HepG2 (cell line): ENCODE measurements around the gene UBXN1. TPM values are rescaled to one million over a fixed set of nuclear protein-coding genes. Genes with fewer than 3 reads are reported as not detected.

Experiments
- BRCA1 ChIP-seq: sonication (generic); formaldehyde crosslinking; IDR thresholded peaks from 2 replicates; pipeline ENCODE4 v1.4.0; 2020; ENCODE audit warnings: missing genetic modification reagents
- ELF1 ChIP-seq: sonication (generic); formaldehyde crosslinking; IDR thresholded peaks from 2 replicates; pipeline ENCODE4 v1.4.0; 2020; ENCODE audit warnings: missing genetic modification reagents
- HOXA5 ChIP-seq: sonication (generic); formaldehyde crosslinking; IDR thresholded peaks from 2 replicates; pipeline ENCODE4 v1.4.0; 2020; ENCODE audit warnings: missing genetic modification reagents
- HOXD1 ChIP-seq: sonication (generic); formaldehyde crosslinking; IDR thresholded peaks from 2 replicates; pipeline ENCODE4 v1.5.0; 2020; ENCODE audit warnings: missing genetic modification reagents
- IRF2 ChIP-seq: IDR thresholded peaks from 2 replicates; pipeline ENCODE4 v1.6.1; 2018; ENCODE audit warnings: missing genetic modification reagents, missing compliant biosample characterization
- MIXL1 ChIP-seq: IDR thresholded peaks from 2 replicates; pipeline ENCODE4 v1.6.1; 2016
- NR2C2 ChIP-seq: sonication (generic); formaldehyde crosslinking; IDR thresholded peaks from 2 replicates; pipeline ENCODE4 v1.4.0; 2020; ENCODE audit warnings: missing genetic modification reagents, mild to moderate bottlenecking, moderate library complexity, borderline replicate concordance
- RXRA ChIP-seq: sonication (generic); formaldehyde crosslinking; IDR thresholded peaks from 2 replicates; pipeline ENCODE4 v1.5.1; 2020; ENCODE audit warnings: missing genetic modification reagents
- THYN1 ChIP-seq: sonication (generic); formaldehyde crosslinking; IDR thresholded peaks from 2 replicates; pipeline ENCODE4 v1.8.1; 2023; ENCODE audit warnings: low read depth, mild to moderate bottlenecking, moderate library complexity, missing genetic modification reagents, borderline replicate concordance
- WIZ ChIP-seq: sonication (generic); formaldehyde crosslinking; IDR thresholded peaks from 2 replicates; pipeline ENCODE4 v1.5.1; 2020; ENCODE audit warnings: mild to moderate bottlenecking, missing genetic modification reagents
- ZKSCAN1 ChIP-seq: fragments of 150-350 bp; IDR thresholded peaks from 2 replicates; pipeline ENCODE4 v1.6.1; 2014; ENCODE audit warnings: low read length
- ZNF101 ChIP-seq: sonication (generic); formaldehyde crosslinking; IDR thresholded peaks from 2 replicates; pipeline ENCODE4 v1.4.0; 2020; ENCODE audit warnings: mild to moderate bottlenecking, low read depth, missing genetic modification reagents, borderline replicate concordance
- ZNF282 ChIP-seq: fragments of 450-650 bp; IDR thresholded peaks from 2 replicates; pipeline ENCODE4 v1.6.1; 2018; ENCODE audit not compliant: partially characterized antibody
- ZNF496 ChIP-seq: sonication (generic); formaldehyde crosslinking; IDR thresholded peaks from 2 replicates; pipeline ENCODE4 v1.8.1; 2023; ENCODE audit warnings: mild to moderate bottlenecking, moderate library complexity, missing genetic modification reagents; ENCODE audit not compliant: insufficient replicate concordance
- ZNF629 ChIP-seq: sonication (generic); formaldehyde crosslinking; conservative IDR thresholded peaks from 2 replicates; pipeline ENCODE4 v1.5.0; 2020; ENCODE audit warnings: missing genetic modification reagents
- ZNF724P ChIP-seq: sonication (generic); formaldehyde crosslinking; IDR thresholded peaks from 2 replicates; pipeline ENCODE4 v1.8.0; 2022; ENCODE audit warnings: missing genetic modification reagents, borderline replicate concordance
- ZNF816 ChIP-seq: sonication (generic); formaldehyde crosslinking; IDR thresholded peaks from 2 replicates; pipeline ENCODE4 v1.8.0; 2022; ENCODE audit warnings: missing genetic modification reagents, mild to moderate bottlenecking, borderline replicate concordance
- ZSCAN9 ChIP-seq: IDR thresholded peaks from 2 replicates; pipeline ENCODE4 v1.6.1; 2016; ENCODE audit warnings: borderline replicate concordance
- polyA plus RNA-seq, 8 experiments: library from polyadenylated mRNA; depleted of rRNA in 3 of 8; stranded (reverse) in 7 of 8; unstranded in 1 of 8; fragments of >200 nt; fragmentation: Illumina TruSeq in 4 of 8; extraction: Trizol in 4 of 8; gene quantifications; 2 replicates each; pipeline versions ENCODE4 v1.2.1 to v1.2.3, GENCODE V29; 2011 to 2016; ENCODE audit warnings: low read depth in 4 of 8, missing spikeins in 1 of 8, mixed read lengths in 1 of 8; ENCODE audit not compliant: insufficient read depth in 1 of 8
- total RNA-seq, 5 experiments: library from RNA; depleted of rRNA; stranded (reverse); fragments of >200 nt; fragmentation: Illumina TruSeq; extraction: Trizol; gene quantifications; 2 replicates each; pipeline ENCODE4 v1.2.3, GENCODE V29; 2016; ENCODE audit warnings: low read depth in 1 of 5
- TF ChIP-seq, protein P1 (sequence below): sonication (generic); formaldehyde crosslinking; IDR thresholded peaks from 2 replicates; pipeline ENCODE4 v1.5.0; 2020; ENCODE audit warnings: mild to moderate bottlenecking, missing genetic modification reagents
- TF ChIP-seq, protein P2 (sequence below): sonication (generic); formaldehyde crosslinking; IDR thresholded peaks from 2 replicates; pipeline ENCODE4 v1.5.0; 2020; ENCODE audit warnings: missing genetic modification reagents
- TF ChIP-seq, protein P3 (sequence below): sonication (generic); formaldehyde crosslinking; IDR thresholded peaks from 2 replicates; pipeline ENCODE4 v1.4.0; 2020; ENCODE audit warnings: low read depth, mild to moderate bottlenecking, missing genetic modification reagents
- TF ChIP-seq, protein P4 (sequence below): sonication (generic); formaldehyde crosslinking; IDR thresholded peaks from 2 replicates; pipeline ENCODE4 v1.8.0; 2022; ENCODE audit warnings: low read depth, missing genetic modification reagents
- TF ChIP-seq, protein P5 (sequence below): fragments of 450-650 bp; IDR thresholded peaks from 2 replicates; pipeline ENCODE4 v1.6.1; 2016

The UBXN1 gene
- total and polyA plus RNA-seq, 2 of the 13 experiments (the other 11 are each of a cell fraction or from before 2014, with no cell fraction given) = 47.5 to 52.4 TPM

DNA sequence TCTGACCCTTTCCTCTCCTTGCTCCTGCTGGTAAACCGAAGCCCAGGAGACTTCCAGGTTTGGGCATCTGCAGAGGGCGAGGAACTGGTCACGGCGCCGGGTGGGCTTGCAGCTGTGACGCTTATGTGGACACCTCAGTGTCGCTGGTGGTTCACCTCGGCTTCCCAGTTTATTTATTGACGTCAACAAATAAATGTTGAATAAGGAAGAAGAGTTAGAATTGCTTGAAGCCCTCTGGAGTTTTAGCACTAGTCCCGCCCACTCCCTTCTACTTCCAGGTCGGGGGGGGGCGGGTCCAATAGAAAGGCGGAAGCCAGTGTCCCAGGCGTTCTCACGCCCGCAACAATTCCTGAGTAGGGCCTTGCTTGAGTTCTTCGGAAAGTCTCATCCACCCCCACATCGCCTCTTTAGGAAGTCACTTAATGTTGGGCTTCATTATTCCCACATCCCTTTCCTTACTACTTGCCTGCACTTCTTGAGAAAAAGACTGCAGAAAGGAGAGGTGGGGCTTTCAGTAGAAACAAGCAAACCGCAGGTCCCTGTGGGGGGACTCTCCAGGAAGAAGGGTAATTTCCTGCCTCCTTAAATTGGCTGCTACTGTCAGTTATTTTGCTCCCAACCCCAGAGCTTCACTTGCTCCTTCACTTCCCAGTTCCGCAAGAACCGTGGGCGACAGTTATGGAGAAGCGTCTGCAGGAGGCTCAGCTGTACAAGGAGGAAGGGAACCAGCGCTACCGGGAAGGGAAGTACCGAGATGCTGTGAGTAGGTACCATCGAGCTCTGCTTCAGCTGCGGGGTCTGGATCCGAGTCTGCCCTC lies 49.5 kb upstream of the UBXN1 start, which contains the start of gene TTC9C (continued):
- TF ChIP-seq, protein P1, sequence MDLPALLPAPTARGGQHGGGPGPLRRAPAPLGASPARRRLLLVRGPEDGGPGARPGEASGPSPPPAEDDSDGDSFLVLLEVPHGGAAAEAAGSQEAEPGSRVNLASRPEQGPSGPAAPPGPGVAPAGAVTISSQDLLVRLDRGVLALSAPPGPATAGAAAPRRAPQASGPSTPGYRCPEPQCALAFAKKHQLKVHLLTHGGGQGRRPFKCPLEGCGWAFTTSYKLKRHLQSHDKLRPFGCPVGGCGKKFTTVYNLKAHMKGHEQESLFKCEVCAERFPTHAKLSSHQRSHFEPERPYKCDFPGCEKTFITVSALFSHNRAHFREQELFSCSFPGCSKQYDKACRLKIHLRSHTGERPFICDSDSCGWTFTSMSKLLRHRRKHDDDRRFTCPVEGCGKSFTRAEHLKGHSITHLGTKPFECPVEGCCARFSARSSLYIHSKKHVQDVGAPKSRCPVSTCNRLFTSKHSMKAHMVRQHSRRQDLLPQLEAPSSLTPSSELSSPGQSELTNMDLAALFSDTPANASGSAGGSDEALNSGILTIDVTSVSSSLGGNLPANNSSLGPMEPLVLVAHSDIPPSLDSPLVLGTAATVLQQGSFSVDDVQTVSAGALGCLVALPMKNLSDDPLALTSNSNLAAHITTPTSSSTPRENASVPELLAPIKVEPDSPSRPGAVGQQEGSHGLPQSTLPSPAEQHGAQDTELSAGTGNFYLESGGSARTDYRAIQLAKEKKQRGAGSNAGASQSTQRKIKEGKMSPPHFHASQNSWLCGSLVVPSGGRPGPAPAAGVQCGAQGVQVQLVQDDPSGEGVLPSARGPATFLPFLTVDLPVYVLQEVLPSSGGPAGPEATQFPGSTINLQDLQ (CRISPR knock-in tag) = no peak
- TF ChIP-seq, protein P2, sequence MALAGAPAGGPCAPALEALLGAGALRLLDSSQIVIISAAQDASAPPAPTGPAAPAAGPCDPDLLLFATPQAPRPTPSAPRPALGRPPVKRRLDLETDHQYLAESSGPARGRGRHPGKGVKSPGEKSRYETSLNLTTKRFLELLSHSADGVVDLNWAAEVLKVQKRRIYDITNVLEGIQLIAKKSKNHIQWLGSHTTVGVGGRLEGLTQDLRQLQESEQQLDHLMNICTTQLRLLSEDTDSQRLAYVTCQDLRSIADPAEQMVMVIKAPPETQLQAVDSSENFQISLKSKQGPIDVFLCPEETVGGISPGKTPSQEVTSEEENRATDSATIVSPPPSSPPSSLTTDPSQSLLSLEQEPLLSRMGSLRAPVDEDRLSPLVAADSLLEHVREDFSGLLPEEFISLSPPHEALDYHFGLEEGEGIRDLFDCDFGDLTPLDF (CRISPR knock-in tag) = peak; percentile 45; the same call in 1 of the 2 replicates
- TF ChIP-seq, protein P3, sequence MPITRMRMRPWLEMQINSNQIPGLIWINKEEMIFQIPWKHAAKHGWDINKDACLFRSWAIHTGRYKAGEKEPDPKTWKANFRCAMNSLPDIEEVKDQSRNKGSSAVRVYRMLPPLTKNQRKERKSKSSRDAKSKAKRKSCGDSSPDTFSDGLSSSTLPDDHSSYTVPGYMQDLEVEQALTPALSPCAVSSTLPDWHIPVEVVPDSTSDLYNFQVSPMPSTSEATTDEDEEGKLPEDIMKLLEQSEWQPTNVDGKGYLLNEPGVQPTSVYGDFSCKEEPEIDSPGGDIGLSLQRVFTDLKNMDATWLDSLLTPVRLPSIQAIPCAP (CRISPR knock-in tag) = no peak
- TF ChIP-seq WIZ (CRISPR knock-in tag) = no peak
- no peak; the same call in 1 of the 2 replicates for TF ChIP-seq ZSCAN9
- peak; percentile 88; the same call in 1 of the 2 replicates for TF ChIP-seq ZNF816 (CRISPR knock-in tag)
- TF ChIP-seq ZNF724P = no peak
- peak; percentile 99 for TF ChIP-seq NR2C2 (CRISPR knock-in tag)
- TF ChIP-seq ZNF496 = no peak
- no peak for TF ChIP-seq ZNF629 (CRISPR knock-in tag)
- no peak for TF ChIP-seq ZNF282
- TF ChIP-seq ZKSCAN1 = 0 out of 2 replicates have a peak, but pooled peaks have one; percentile 14
- TF ChIP-seq HOXD1 (CRISPR knock-in tag) = peak; percentile 52; the same call in 1 of the 2 replicates
- TF ChIP-seq RXRA (CRISPR knock-in tag) = no peak
- TF ChIP-seq MIXL1 (CRISPR knock-in tag) = no peak
- TF ChIP-seq HOXA5 = peak; percentile 59; the same call in 1 of the 2 replicates
- no peak for TF ChIP-seq THYN1 (CRISPR knock-in tag)
- no peak; the same call in 1 of the 2 replicates for TF ChIP-seq IRF2 (CRISPR knock-in tag)
- peak; percentile 86 for TF ChIP-seq ELF1 (CRISPR knock-in tag)
- TF ChIP-seq, protein P4, sequence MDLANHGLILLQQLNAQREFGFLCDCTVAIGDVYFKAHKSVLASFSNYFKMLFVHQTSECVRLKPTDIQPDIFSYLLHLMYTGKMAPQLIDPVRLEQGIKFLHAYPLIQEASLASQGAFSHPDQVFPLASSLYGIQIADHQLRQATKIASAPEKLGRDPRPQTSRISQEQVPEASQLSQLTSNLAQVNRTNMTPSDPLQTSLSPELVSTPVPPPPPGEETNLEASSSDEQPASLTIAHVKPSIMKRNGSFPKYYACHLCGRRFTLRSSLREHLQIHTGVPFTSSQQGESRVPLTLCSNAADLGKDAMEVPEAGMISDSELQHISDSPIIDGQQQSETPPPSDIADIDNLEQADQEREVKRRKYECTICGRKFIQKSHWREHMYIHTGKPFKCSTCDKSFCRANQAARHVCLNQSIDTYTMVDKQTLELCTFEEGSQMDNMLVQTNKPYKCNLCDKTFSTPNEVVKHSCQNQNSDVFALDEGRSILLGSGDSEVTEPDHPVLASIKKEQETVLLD (CRISPR knock-in tag) = no peak
- TF ChIP-seq, protein P5, sequence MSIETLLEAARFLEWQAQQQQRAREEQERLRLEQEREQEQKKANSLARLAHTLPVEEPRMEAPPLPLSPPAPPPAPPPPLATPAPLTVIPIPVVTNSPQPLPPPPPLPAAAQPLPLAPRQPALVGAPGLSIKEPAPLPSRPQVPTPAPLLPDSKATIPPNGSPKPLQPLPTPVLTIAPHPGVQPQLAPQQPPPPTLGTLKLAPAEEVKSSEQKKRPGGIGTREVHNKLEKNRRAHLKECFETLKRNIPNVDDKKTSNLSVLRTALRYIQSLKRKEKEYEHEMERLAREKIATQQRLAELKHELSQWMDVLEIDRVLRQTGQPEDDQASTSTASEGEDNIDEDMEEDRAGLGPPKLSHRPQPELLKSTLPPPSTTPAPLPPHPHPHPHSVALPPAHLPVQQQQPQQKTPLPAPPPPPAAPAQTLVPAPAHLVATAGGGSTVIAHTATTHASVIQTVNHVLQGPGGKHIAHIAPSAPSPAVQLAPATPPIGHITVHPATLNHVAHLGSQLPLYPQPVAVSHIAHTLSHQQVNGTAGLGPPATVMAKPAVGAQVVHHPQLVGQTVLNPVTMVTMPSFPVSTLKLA = no peak
- TF ChIP-seq BRCA1 (CRISPR knock-in tag) = no peak
- TF ChIP-seq ZNF101 (CRISPR knock-in tag) = no peak
